IPS DF 19.7 (cell line): ENCODE measurements around the gene AK3.
A peak's percentile ranks its signal among the peaks of the same experiment; 100 is the strongest.
"Not testable (repeated sequence)": the region's sequence is repeated elsewhere in the genome, so short reads cannot be mapped to it uniquely, and the experiment has no call there.

Experiments
- DNase-seq: peaks from one replicate; pipeline ENCODE4 v3.0.0-alpha.2; 2013; ENCODE audit warnings: low read depth, low spot score

Gene AK3

GRCh38 chr9:4666042-4666699 is 74.8 kb downstream of the AK3 start, which contains the start of gene SPATA6L:
Gene SPATA6L, minus strand, starts transcription at chr9:4666480. Its CDS starts 230 bp downstream, at chr9:4666250.
- no peak for DNase-seq

- DNase-seq: no peak
Observed at GRCh38 chr9:4665357-4665756, 75.6 kb downstream of the AK3 start.

GRCh38 chr9:4663956-4664355 is 77.0 kb downstream of the AK3 start:
- no peak for DNase-seq

- DNase-seq: no peak
Observed at GRCh38 chr9:4662989-4663792, 77.8 kb downstream of the AK3 start.

GRCh38 chr9:4662108-4662988 is 78.7 kb downstream of the AK3 start, which contains the start of gene PLPP6:
Gene PLPP6, plus strand, starts transcription at chr9:4662294. Its CDS starts 82 bp downstream, at chr9:4662376.
- peak; percentile 86 for DNase-seq

- no peak for DNase-seq
Observed at GRCh38 chr9:4661611-4662010, 79.4 kb downstream of the AK3 start.

- DNase-seq: no peak
Observed at GRCh38 chr9:4661165-4661564, 79.8 kb downstream of the AK3 start.

GRCh38 chr9:4660665-4661064 is 80.3 kb downstream of the AK3 start:
- not testable (repeated sequence) for DNase-seq
